AG08395 (cell line): ENCODE measurements around the gene BRSK1.

Experiments
- DNase-seq: peaks from one replicate; pipeline ENCODE4 v3.0.0; 2012; ENCODE audit warnings: mixed read lengths, low spot score

The BRSK1 gene

GRCh38 chr19:55329791-55330190, 46.0 kb downstream of the BRSK1 start:
- peak; percentile 65 for DNase-seq

DNA sequence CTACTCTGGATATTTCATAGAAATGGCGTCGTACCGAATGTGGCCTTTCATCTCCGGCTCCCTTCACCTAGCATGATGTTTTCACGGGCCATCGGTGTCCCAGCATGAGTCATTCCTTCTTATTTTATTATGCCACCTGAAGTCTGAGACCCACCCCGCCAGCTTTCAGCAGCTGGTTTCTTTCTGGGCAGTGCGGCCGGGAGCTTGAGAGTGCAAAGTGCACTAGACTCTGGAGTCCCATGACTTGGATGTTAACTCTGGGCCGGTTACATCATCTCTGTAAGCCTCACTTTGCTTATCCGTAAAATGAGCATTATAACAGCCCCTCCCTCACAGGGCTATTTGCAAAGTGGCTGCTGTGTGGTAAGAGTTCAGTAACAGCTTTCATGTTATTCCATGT, 50.1 kb downstream of the BRSK1 start:
- no peak for DNase-seq

DNA sequence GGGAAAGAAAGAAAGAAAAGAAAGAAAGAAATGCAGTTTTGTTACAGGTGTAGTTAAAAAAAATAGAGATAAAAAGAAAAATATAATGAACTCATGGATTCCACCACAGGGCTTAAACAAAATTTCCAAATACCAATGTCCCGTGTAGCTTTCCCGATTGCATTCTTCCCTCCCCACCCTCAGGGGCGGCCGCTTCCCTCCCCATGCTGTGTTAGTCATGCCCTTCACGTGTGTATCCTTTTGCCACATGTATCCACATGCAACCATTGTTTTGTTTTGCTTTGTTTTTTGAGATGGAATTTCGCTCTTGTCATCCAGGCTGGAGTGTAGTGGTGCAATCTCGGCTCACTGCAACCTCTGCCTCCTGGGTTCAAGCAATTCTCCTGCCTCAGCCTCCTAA, 52.3 kb downstream of the BRSK1 start:
- DNase-seq = peak; percentile 69

DNA sequence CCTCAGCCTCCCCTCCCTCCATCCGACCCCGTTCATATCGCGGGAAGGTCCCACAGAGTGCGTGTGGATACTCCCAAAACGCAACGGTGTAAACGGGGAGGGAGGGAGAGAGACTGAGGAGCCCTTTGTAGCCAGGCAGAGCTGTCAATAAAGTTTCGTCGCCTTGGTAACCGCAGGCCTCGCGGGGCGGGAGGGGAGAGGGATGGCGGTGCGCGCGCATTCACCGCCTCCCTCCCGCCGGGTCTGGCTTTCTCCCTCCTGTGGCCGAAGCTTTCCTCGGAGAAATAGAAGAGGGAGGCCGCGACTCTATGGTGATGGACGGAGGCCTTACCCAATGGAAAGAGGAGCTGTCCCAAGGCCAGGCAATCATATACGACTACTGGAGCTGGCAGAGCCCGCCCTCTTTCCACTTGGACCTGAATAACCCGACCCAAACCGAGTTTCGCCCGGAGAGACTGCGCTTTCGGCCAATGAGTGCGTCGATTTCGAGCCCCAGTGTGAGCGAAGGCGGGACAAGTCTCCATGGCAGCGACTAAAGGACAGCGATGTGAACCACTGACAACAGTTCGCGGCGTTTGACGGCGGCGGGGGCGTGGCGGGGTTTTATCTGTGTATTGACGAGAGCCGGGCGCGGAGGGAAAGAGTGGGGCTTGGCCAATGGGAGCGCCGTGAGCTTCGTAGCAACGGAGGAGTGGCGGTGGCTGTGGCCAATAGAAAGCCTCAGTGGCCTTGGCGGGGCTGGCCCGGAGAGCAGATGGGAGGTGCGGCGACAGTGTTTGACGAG, 55.5 kb downstream of the BRSK1 start, which contains the start of gene KMT5C:
Gene KMT5C, plus strand, starts transcription at position 772 of the 784 bp plus-strand sequence. CDS start 2,061 bp downstream, outside the sequence.
- DNase-seq = peak; percentile 100

GRCh38 chr19:55339889-55340783, 56.3 kb downstream of the BRSK1 start:
- no peak for DNase-seq

DNA sequence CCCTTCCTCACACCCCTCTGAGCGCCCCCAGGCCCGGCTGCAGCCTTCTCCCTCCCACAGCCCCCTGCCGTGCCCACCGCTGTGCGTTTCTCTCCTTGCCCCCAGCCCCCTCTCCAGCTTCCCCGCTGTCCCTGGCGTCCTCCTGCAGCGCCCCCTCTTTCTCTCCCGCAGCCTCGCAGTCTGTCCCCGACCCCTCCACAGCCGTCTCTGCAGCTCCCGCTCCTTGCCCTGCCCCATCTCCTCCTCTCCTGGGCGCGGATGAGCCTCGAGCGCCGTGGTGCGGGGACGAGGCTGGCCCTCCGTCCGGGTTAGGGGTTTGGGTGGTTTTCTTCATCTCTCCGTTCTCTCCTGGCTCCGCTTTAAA, 57.0 kb downstream of the BRSK1 start:
- no peak for DNase-seq

- DNase-seq = peak; percentile 93
Observed at GRCh38 chr19:55341171-55341588, 57.4 kb downstream of the BRSK1 start.

GRCh38 chr19:55341595-55342531, 58.1 kb downstream of the BRSK1 start:
- DNase-seq = no peak

GRCh38 chr19:55344444-55344843, 60.6 kb downstream of the BRSK1 start:
- DNase-seq = no peak

- DNase-seq = no peak
Observed at GRCh38 chr19:55345101-55345817, 61.5 kb downstream of the BRSK1 start.

- DNase-seq = no peak
Observed at GRCh38 chr19:55345818-55346724, 62.3 kb downstream of the BRSK1 start.

- DNase-seq = no peak
Observed at GRCh38 chr19:55346725-55347441, 63.1 kb downstream of the BRSK1 start.

- DNase-seq = no peak
Observed at GRCh38 chr19:55347442-55348009, 63.7 kb downstream of the BRSK1 start.

- no peak for DNase-seq
Observed at GRCh38 chr19:55348317-55349034, 64.7 kb downstream of the BRSK1 start.

GRCh38 chr19:55350620-55351315, 67.0 kb downstream of the BRSK1 start:
- DNase-seq = no peak

DNA sequence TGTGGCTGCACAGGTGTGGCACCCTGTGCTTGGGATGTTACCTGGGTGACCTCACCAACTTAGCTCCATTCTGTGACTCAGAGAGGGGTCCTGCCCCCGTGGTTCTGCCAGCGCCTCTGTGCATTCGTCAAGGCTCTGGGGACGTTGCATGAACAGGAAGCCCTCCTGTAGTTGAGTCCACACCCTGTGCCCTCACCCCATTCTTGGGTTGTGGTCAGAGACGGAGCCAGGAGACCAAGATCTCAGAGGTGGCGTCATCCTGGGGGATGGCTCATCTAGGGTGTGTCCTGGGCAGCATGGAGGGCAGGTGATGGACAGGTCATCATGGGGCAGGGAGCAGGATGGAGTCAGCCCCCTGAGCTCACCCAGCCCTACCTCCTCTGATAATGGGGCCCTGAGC, 68.2 kb downstream of the BRSK1 start:
- DNase-seq = no peak

- no peak for DNase-seq
Observed at GRCh38 chr19:55352549-55353145, 68.8 kb downstream of the BRSK1 start.
